NCI-H748 (cell line): Measurements from ENCODE around the gene GOLGA8T.
"Not testable (repeated sequence)": the region's sequence is repeated elsewhere in the genome, so short reads cannot be mapped to it uniquely, and the experiment has no call there.

ENCODE experiments used
- DNase-seq: peaks from one replicate; lab custom pipeline; 2025; ENCODE audit not compliant: unreplicated experiment; lab: John Stamatoyannopoulos, UW

GOLGA8T gene

DNA sequence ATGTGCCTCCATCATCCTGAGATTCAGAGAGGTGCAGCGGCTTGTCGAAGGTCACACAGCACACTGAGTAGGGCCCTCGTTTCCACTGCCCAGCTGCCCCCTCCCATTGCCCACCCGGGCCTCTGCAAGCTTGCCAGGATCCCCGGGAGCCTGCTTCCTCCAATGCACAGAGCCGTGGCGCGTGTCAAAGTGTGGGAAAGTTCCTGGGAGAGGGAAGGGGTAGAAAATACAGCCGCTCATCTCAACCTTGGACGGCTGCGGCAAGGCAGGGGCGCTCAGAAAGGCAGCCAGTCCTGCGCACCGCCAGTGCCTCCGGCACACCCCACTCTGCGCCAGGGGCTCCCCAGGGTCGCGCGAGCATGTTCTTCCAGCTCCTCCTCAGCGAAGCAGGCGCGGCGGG, 56.3 kb downstream of the GOLGA8T start:
- DNase-seq = not testable (repeated sequence)

DNA sequence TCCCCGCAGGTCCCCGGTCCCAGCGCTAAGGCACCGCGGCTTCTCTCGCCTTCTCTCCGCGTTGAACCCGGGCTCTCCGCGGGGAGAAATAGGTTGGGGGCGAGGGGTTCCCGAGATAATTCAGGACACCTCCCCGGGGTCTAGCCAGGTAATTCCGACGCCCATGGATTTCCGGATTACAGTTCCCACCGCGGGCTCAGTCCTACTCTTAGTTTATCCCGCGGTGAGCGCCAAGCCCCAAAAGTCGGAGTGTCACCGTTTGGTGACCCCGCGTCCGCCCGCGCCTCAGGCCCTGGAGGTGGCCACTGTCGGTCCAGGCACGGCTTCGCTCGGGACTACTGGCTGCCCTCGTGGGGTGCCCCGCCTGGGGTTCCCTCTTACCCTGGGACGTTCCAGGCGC, 56.8 kb downstream of the GOLGA8T start:
- not testable (repeated sequence) for DNase-seq

DNA sequence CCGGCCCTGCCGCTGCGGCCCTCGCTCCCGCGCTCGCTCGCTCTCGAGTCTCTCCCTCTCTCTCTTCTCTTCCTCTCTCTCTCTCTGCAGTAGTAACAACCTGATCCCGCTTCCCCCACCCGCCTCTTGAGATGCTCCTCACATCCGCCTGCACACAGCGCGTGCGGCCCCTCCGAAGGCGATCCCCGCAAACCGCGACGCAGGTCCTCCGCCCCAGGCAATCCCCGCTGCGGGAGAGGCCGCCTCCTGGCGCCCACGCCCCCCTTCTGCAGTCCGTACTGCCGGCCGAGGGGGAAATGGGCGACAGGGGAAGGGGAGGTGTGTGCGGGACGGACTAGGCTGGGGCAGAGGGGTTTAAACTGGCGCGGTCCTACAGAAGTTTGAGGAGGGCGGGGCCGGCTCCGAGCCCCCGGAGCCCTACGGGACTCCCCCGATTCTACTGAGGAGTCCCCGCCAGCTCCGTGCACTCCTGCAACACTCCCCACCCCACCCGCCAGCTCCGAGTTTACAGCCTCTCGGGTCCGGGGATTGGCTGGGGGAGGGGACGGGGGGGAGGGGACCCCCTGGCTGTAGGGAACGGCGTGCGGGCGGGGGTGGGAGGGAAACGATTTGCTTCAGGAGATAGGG, 57.4 kb downstream of the GOLGA8T start:
- DNase-seq = not testable (repeated sequence)

DNA sequence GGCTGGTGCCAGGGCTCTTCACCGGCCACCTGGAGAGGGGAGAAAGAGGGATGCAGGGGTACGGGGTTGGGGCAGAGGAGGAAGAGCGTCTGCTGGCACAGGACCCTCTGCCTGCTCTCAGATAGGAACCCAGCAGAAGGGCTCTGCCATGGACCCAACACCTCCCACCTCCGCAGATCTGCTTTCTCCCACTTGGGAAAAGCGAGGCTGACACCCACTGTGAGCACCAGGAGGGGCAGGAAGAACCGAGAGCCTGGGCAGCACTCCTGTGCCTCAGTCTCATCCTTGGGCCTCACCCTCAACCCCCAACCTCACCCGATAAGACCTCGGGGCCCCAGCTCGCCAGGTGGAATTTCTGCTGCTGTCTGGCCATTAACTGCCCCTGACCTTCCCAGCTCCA, 58.0 kb downstream of the GOLGA8T start:
- not testable (repeated sequence) for DNase-seq
